A673 (cell line): ENCODE data around the gene RTN4RL2. TPM values are rescaled to one million over a fixed set of nuclear protein-coding genes. Genes with fewer than 3 reads are reported as not detected.

Source experiments
- BruUV-seq: library from RNA; stranded (reverse); fragments of 400-500 nt; replicated peaks from 2 replicates; lab custom pipeline; 2021; lab: Mats Ljungman, UMichigan
- CTCF ChIA-PET: fragments of 300-600 bp; sonication (Branson Sonifier 250); formaldehyde crosslinking; loops from one replicate; lab custom pipeline; 2022; ENCODE audit warnings: antibody characterized with exemption; lab: Charles Lee
- POLR2A ChIA-PET: fragments of 300-600 bp; sonication (Branson Sonifier 250); formaldehyde crosslinking; loops from one replicate; lab custom pipeline; 2022; ENCODE audit warnings: antibody characterized with exemption; ENCODE audit not compliant: low non-redundant PET; lab: Charles Lee
- DNase-seq: peaks from one replicate; pipeline ENCODE4 v3.0.0-alpha.2; 2015; ENCODE audit warnings: low spot score
- H3K27ac ChIP-seq: fragments of 200-600 bp; sonication (generic); 2 replicates; pipeline ENCODE4 v1.5.1; 2016; ENCODE audit warnings: mixed run types, low read depth, mild to moderate bottlenecking, mixed read lengths, antibody characterized with exemption, low read length; ENCODE audit not compliant: poor library complexity, severe bottlenecking
- H3K27me3 ChIP-seq: fragments of 200-600 bp; sonication (generic); replicated peaks from 2 replicates; pipeline ENCODE4 v1.6.1; 2017; ENCODE audit warnings: mixed run types, low read depth, mild to moderate bottlenecking, mixed read lengths, antibody characterized with exemption, low read length; ENCODE audit not compliant: insufficient read depth, poor library complexity
- H3K36me3 ChIP-seq: fragments of 200-600 bp; sonication (generic); 2 replicates; pipeline ENCODE4 v1.6.1; 2016; ENCODE audit warnings: mixed run types, mild to moderate bottlenecking, mixed read lengths, antibody characterized with exemption, low read length; ENCODE audit not compliant: insufficient read depth, poor library complexity, severe bottlenecking
- H3K4me1 ChIP-seq: fragments of 200-600 bp; sonication (generic); 2 replicates; pipeline ENCODE4 v1.6.1; 2017; ENCODE audit warnings: mixed run types, mild to moderate bottlenecking, mixed read lengths, antibody characterized with exemption, low read length; ENCODE audit not compliant: insufficient read depth, poor library complexity, severe bottlenecking
- H3K4me3 ChIP-seq: fragments of 200-600 bp; sonication (generic); 2 replicates; pipeline ENCODE4 v1.5.1; 2016; ENCODE audit warnings: low read depth, mixed run types, mild to moderate bottlenecking, mixed read lengths, low read length; ENCODE audit not compliant: poor library complexity, severe bottlenecking
- H3K9me3 ChIP-seq: fragments of 200-600 bp; sonication (generic); 2 replicates; pipeline ENCODE4 v1.6.1; 2016; ENCODE audit warnings: mixed run types, low read depth, mild to moderate bottlenecking, mixed read lengths, antibody characterized with exemption, low read length; ENCODE audit not compliant: poor library complexity, severe bottlenecking
- EZH2 ChIP-seq: fragments of 200-600 bp; sonication (generic); IDR thresholded peaks from 2 replicates; pipeline ENCODE4 v1.6.1; 2017; ENCODE audit warnings: borderline replicate concordance, low read depth, mild to moderate bottlenecking, mixed read lengths, antibody characterized with exemption, low read length; ENCODE audit not compliant: poor library complexity, severe bottlenecking
- intact Hi-C: fragments of 100-400 bp; cut with micrococcal nuclease; formaldehyde crosslinking; loops from one replicate; pipeline ENCODE4 v1.10.0; 2022; ENCODE audit not compliant: unreplicated experiment
- total RNA-seq: library from RNA; stranded (reverse); gene quantifications from 2 replicates; pipeline ENCODE4 v1.2.3, GENCODE V29; 2021
- TF ChIP-seq, protein P1 (sequence below): fragments of 300-800, 200-600 bp; sonication (generic); conservative IDR thresholded peaks from 2 replicates; pipeline ENCODE4 v1.5.1; 2017; ENCODE audit warnings: low read depth, mild to moderate bottlenecking, antibody characterized with exemption, low read length, moderate library complexity, mixed read lengths

Gene RTN4RL2
- total RNA-seq, 1 experiment from 2014 or later: 5.2 TPM

DNA sequence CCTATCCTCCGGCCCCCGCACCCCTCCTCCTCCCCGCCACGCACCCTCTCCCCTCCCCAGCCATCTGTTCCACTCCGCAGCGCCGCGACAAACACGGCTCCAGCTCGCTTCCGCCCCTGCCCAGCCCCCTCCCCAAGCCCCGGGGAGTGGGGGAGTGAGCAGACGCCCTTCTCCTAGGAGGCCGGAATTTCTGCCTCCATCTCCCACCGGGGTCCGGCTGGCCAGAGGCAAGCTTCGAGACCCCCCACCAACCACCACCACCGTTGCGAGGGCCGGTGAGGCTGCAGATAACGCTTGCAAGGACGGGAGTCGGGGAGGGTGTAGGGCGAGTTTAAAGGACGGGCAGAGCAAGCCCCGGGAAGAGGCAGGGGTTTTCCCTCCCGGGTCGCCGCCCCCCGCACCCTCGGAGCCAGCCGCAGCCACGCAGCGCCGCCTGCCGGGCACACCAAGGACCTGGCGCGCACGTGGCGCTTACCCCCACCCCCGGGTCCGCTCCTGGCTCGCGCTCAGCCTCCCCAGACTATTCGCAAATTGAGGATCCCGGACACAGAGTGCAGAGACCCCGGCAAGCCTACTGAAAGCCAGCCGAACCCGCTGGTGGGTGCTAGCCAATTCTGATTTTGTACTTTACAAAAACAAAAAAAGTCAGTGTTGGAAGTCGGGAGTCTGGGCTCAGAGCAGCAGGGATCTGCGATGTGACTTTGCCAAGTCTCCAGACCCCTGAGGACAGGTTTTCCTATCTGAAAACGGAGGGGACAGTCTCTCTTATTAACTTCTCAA is 22.6 kb downstream of the RTN4RL2 start:
- Histone ChIP-seq H3K36me3 (no peaks in the 10 kb centered on the region), H3K27me3 (no peaks in the 10 kb centered on the region), H3K9me3 (no peaks in the 10 kb centered on the region), H3K27ac (peak overlapping the region; percentile 39), H3K4me1 (peaks cover 16% of the 10 kb centered on the region), H3K4me3 (peak overlapping the region; percentile 61)
- POLR2A ChIA-PET: interaction anchor here (0.7 kb wide), 1 partner anchor 9 kb away, joined by 3 read pairs; no protein-coding TSS in a partner anchor
- CTCF ChIA-PET: interaction anchor here (0.5 to 2.8 kb wide), 3 partner anchors 23 to 162 kb away, joined by 10 to 13 read pairs (median 13); no protein-coding TSS in a partner anchor
- intact Hi-C loops: loop anchor here (2.0 kb wide), 2 partner anchors 44 to 136 kb away; no protein-coding TSS in a partner anchor
- TF ChIP-seq, protein P1, sequence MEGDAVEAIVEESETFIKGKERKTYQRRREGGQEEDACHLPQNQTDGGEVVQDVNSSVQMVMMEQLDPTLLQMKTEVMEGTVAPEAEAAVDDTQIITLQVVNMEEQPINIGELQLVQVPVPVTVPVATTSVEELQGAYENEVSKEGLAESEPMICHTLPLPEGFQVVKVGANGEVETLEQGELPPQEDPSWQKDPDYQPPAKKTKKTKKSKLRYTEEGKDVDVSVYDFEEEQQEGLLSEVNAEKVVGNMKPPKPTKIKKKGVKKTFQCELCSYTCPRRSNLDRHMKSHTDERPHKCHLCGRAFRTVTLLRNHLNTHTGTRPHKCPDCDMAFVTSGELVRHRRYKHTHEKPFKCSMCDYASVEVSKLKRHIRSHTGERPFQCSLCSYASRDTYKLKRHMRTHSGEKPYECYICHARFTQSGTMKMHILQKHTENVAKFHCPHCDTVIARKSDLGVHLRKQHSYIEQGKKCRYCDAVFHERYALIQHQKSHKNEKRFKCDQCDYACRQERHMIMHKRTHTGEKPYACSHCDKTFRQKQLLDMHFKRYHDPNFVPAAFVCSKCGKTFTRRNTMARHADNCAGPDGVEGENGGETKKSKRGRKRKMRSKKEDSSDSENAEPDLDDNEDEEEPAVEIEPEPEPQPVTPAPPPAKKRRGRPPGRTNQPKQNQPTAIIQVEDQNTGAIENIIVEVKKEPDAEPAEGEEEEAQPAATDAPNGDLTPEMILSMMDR: peak; percentile 92
- no peak for TF ChIP-seq EZH2
- no TSS peak for BruUV-seq
- DNase-seq: peak; percentile 76

DNA sequence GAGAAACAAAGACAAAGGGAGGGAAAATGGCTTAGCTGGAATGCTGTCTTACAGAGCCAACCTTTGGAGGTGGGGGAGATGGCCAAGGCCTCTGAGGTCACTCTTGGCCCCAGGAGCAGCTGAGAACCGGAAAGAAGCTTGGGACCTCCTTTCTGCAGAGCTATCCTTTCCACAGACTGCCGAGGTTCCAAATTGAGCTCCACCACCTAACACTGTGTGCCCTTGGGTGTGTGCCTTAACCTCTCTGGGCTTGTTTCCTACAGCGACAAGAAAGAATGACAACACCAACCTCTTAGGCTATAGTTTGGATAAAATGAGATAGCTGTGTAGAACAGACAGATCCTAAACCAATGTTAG is 23.2 kb downstream of the RTN4RL2 start:
- Histone ChIP-seq H3K4me1 (peaks cover 16% of the 10 kb centered on the region), H3K9me3 (no peaks in the 10 kb centered on the region), H3K27ac (no peak overlapping the region), H3K27me3 (no peaks in the 10 kb centered on the region), H3K36me3 (no peaks in the 10 kb centered on the region), H3K4me3 (peak overlapping the region; percentile 61)
- BruUV-seq: no TSS peak
- intact Hi-C loops: loop anchor here (2.0 kb wide), 2 partner anchors 43 to 137 kb away; no protein-coding TSS in a partner anchor
- CTCF ChIA-PET: interaction anchor here (2.8 kb wide), 1 partner anchor 25 kb away, joined by 13 read pairs; no protein-coding TSS in a partner anchor
- no peak for TF ChIP-seq EZH2
- TF ChIP-seq, protein P1: no peak
- POLR2A ChIA-PET: interaction anchor here (0.7 kb wide), 1 partner anchor 8 kb away, joined by 3 read pairs; no protein-coding TSS in a partner anchor
- DNase-seq: no peak

DNA sequence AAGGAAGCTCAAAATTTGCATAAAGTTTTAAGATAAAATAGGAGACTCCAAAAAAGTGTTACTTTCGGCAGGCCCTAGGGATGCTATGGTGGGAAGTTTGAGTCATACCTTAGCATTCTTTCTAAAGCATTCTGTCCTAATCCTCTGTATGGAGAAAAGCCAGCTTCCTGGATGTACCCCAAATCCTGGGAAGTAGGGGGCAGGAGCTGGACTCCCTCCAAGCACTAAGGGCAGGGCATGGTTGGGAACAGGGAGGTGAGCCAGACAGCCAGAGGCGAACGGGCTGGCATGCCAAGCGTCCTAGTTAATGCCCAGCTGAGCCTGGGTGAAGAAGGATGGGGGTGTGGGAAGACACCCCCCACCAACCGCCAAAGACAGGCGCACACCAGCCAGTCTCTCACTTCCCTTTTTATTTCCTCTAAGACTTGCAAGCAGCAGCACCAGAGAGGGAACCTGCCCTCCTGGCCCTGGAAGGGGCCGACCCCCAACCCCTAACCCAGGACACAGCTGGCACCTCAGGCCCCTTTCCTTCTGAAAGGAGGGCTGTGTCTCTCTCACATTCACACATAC is 23.9 kb downstream of the RTN4RL2 start:
- no TSS peak for BruUV-seq
- peaks cover 16% of the 10 kb centered on the region for H3K4me1 ChIP-seq
- H3K9me3 ChIP-seq: no peaks in the 10 kb centered on the region
- no peaks in the 10 kb centered on the region for H3K36me3 ChIP-seq
- POLR2A ChIA-PET: no interaction called here
- intact Hi-C loops: no loop called here
- no peak for DNase-seq
- CTCF ChIA-PET: interaction anchor here (2.8 kb wide), 1 partner anchor 26 kb away, joined by 13 read pairs; no protein-coding TSS in a partner anchor
- H3K27ac ChIP-seq: no peak overlapping the region
- no peaks in the 10 kb centered on the region for H3K27me3 ChIP-seq
- no peak overlapping the region for H3K4me3 ChIP-seq
- TF ChIP-seq, protein P1: no peak
- no peak for TF ChIP-seq EZH2
